Measurements from ENCODE around the gene CIZ1.

The CIZ1 gene

GRCh38 chr9:128120061-128120740 lies 71.2 kb downstream of the CIZ1 start:
- Histone ChIP-seq H3K4me3 (ENCODE audit: control insufficient read depth in 1 of 7, extremely low read depth in 1 of 7, insufficient read depth in 4 of 7, low read depth in 2 of 7, low read length in 6 of 7) (no peak overlapping the region), H3K9me3 (ENCODE audit: control extremely low read depth in 1 of 5, control insufficient read depth in 4 of 5, insufficient read depth in 2 of 5, low read depth in 1 of 5, low read length in 4 of 5) (no peaks in the 10 kb centered on the region), H3K36me3 (ENCODE audit: control insufficient read depth in 4 of 4, insufficient read depth in 4 of 4, low read length in 3 of 4) (peaks cover 2 to 45% (median 27%) of the 10 kb centered on the region in 4 experiments), H3K27me3 (replicated peaks in 2 of 5; ENCODE audit: control insufficient read depth in 4 of 5, insufficient read depth in 5 of 5, low read length in 4 of 5) (no peaks in the 10 kb centered on the region), H3K27ac (ENCODE audit: insufficient read depth in 1 of 2, low read depth in 1 of 2, low read length in 2 of 2, poor library complexity in 1 of 2, severe bottlenecking in 2 of 2) (no peak overlapping the region), H3K4me1 (ENCODE audit: control extremely low read depth in 1 of 4, control insufficient read depth in 4 of 4, insufficient read depth in 4 of 4, low read length in 3 of 4) (peaks cover 0 to 9% (median 6%) of the 10 kb centered on the region in 4 experiments)
- CTCF ChIA-PET: interaction anchor here (0.6 to 1.1 kb wide), 2 partner anchors 15 to 21 kb away, joined by 3 to 4 read pairs; no protein-coding TSS in a partner anchor
- WGBS (ENCODE audit: insufficient coverage): 96% methylated on average over 17 of the region's 20 CpGs
- POLR2A ChIA-PET: no interaction called here
- DNase-seq: no peak

DNA sequence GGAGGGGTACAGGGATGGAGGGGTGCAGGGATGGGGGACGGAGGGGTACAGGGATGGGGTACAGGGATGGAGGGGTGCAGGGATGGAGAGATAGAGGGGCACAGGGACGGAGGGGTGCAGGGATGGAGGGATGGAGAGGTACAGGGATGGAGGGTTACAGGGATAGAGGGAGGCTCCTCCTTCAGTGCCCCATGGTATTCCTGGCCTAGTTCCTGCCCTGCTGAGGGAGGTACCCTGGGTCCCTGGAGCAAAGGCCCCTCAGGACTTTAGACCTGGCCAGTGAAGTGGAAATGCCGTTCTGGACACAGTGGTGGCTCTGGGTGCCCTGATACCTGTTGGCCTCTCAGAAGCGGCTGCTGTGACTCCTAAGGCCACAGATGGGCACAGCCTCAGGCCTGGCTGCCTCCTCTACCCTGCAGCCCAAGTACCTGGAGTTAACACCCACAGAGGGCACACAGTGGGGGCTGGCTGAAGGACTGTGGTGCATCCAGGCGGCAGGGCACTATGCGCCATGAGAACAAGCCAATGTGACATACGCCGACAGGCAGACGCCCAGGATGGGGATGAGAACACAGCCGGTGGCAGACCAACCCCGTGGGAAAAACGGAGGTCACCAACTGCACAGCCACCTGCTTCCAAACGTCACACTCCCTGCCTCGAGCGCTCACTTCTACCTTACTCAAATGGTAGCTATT lies 72.3 kb downstream of the CIZ1 start:
- Histone ChIP-seq H3K27ac (ENCODE audit: insufficient read depth in 1 of 2, low read depth in 1 of 2, low read length in 2 of 2, poor library complexity in 1 of 2, severe bottlenecking in 2 of 2) (no peak overlapping the region), H3K27me3 (replicated peaks in 2 of 5; ENCODE audit: control insufficient read depth in 4 of 5, insufficient read depth in 5 of 5, low read length in 4 of 5) (no peaks in the 10 kb centered on the region), H3K4me3 (ENCODE audit: control insufficient read depth in 1 of 7, extremely low read depth in 1 of 7, insufficient read depth in 4 of 7, low read depth in 2 of 7, low read length in 6 of 7) (no peak overlapping the region), H3K36me3 (ENCODE audit: control insufficient read depth in 4 of 4, insufficient read depth in 4 of 4, low read length in 3 of 4) (peaks cover 2 to 44% (median 30%) of the 10 kb centered on the region in 4 experiments), H3K9me3 (ENCODE audit: control extremely low read depth in 1 of 5, control insufficient read depth in 4 of 5, insufficient read depth in 2 of 5, low read depth in 1 of 5, low read length in 4 of 5) (no peaks in the 10 kb centered on the region), H3K4me1 (ENCODE audit: control extremely low read depth in 1 of 4, control insufficient read depth in 4 of 4, insufficient read depth in 4 of 4, low read length in 3 of 4) (peaks cover 0 to 7% (median 3%) of the 10 kb centered on the region in 4 experiments)
- POLR2A ChIA-PET: no interaction called here
- DNase-seq: no peak
- 100% methylated on average over 5 of the region's 15 CpGs for WGBS (ENCODE audit: insufficient coverage)
- CTCF ChIA-PET: interaction anchor here (1.1 kb wide), 1 partner anchor 14 kb away, joined by 4 read pairs; no protein-coding TSS in a partner anchor

GRCh38 chr9:128118472-128118857 lies 72.9 kb downstream of the CIZ1 start:
- no peaks in the 10 kb centered on the region for H3K27me3 ChIP-seq (replicated peaks in 2 of 5; ENCODE audit: control insufficient read depth in 4 of 5, insufficient read depth in 5 of 5, low read length in 4 of 5)
- H3K27ac ChIP-seq (ENCODE audit: insufficient read depth in 1 of 2, low read depth in 1 of 2, low read length in 2 of 2, poor library complexity in 1 of 2, severe bottlenecking in 2 of 2): no peak overlapping the region
- peaks cover 2 to 43% (median 26%) of the 10 kb centered on the region in 4 experiments for H3K36me3 ChIP-seq (ENCODE audit: control insufficient read depth in 4 of 4, insufficient read depth in 4 of 4, low read length in 3 of 4)
- H3K4me1 ChIP-seq (ENCODE audit: control extremely low read depth in 1 of 4, control insufficient read depth in 4 of 4, insufficient read depth in 4 of 4, low read length in 3 of 4): peaks cover 0 to 7% (median 3%) of the 10 kb centered on the region in 4 experiments
- CTCF ChIA-PET: interaction anchor here (0.6 to 4.9 kb wide), 17 partner anchors 7 to 749 kb away, joined by 3 to 47 read pairs (median 4); partner anchors contain the start of gene PTGES2
- WGBS (ENCODE audit: insufficient coverage): 56% methylated on average over 3 of the region's 3 CpGs
- no peaks in the 10 kb centered on the region for H3K9me3 ChIP-seq (ENCODE audit: control extremely low read depth in 1 of 5, control insufficient read depth in 4 of 5, insufficient read depth in 2 of 5, low read depth in 1 of 5, low read length in 4 of 5)
- POLR2A ChIA-PET: interaction anchor here (1.6 kb wide), 1 partner anchor 9 kb away, joined by 6 read pairs; the partner anchor contains the start of gene PTGES2
- DNase-seq: no peak
- no peak overlapping the region for H3K4me3 ChIP-seq (ENCODE audit: control insufficient read depth in 1 of 7, extremely low read depth in 1 of 7, insufficient read depth in 4 of 7, low read depth in 2 of 7, low read length in 6 of 7)

- no peaks in the 10 kb centered on the region for H3K9me3 ChIP-seq (ENCODE audit: control extremely low read depth in 1 of 5, control insufficient read depth in 4 of 5, insufficient read depth in 2 of 5, low read depth in 1 of 5, low read length in 4 of 5)
- peaks cover 2 to 42% (median 26%) of the 10 kb centered on the region in 4 experiments for H3K36me3 ChIP-seq (ENCODE audit: control insufficient read depth in 4 of 4, insufficient read depth in 4 of 4, low read length in 3 of 4)
- no peak overlapping the region for H3K27ac ChIP-seq (ENCODE audit: insufficient read depth in 1 of 2, low read depth in 1 of 2, low read length in 2 of 2, poor library complexity in 1 of 2, severe bottlenecking in 2 of 2)
- ChIA-PET POLR2A (interaction anchor here (0.9 to 1.6 kb wide), 2 partner anchors 10 to 19 kb away, joined by 3 to 6 read pairs; partner anchors contain the start of gene PTGES2), CTCF (interaction anchor here (0.6 to 4.9 kb wide), 27 partner anchors 8 to 750 kb away, joined by 3 to 47 read pairs (median 4); partner anchors contain the start of gene PTGES2)
- H3K27me3 ChIP-seq (replicated peaks in 2 of 5; ENCODE audit: control insufficient read depth in 4 of 5, insufficient read depth in 5 of 5, low read length in 4 of 5): no peaks in the 10 kb centered on the region
- H3K4me3 ChIP-seq (ENCODE audit: control insufficient read depth in 1 of 7, extremely low read depth in 1 of 7, insufficient read depth in 4 of 7, low read depth in 2 of 7, low read length in 6 of 7): peak overlapping the region in 2 of 7 experiments; percentile 11 to 45
- DNase-seq: peak; percentile 88 to 94 (median 88)
- peaks cover 0 to 7% (median 3%) of the 10 kb centered on the region in 4 experiments for H3K4me1 ChIP-seq (ENCODE audit: control extremely low read depth in 1 of 4, control insufficient read depth in 4 of 4, insufficient read depth in 4 of 4, low read length in 3 of 4)
- 20% methylated on average over 27 of the region's 27 CpGs for WGBS (ENCODE audit: insufficient coverage)
Observed at GRCh38 chr9:128117613-128118471, 73.5 kb downstream of the CIZ1 start.

GRCh38 chr9:128116104-128117083 lies 75.0 kb downstream of the CIZ1 start:
- Histone ChIP-seq H3K27me3 (replicated peaks in 2 of 5; ENCODE audit: control insufficient read depth in 4 of 5, insufficient read depth in 5 of 5, low read length in 4 of 5) (no peaks in the 10 kb centered on the region), H3K27ac (ENCODE audit: insufficient read depth in 1 of 2, low read depth in 1 of 2, low read length in 2 of 2, poor library complexity in 1 of 2, severe bottlenecking in 2 of 2) (no peak overlapping the region), H3K4me1 (ENCODE audit: control extremely low read depth in 1 of 4, control insufficient read depth in 4 of 4, insufficient read depth in 4 of 4, low read length in 3 of 4) (peaks cover 0 to 7% (median 3%) of the 10 kb centered on the region in 4 experiments), H3K9me3 (ENCODE audit: control extremely low read depth in 1 of 5, control insufficient read depth in 4 of 5, insufficient read depth in 2 of 5, low read depth in 1 of 5, low read length in 4 of 5) (no peaks in the 10 kb centered on the region), H3K36me3 (ENCODE audit: control insufficient read depth in 4 of 4, insufficient read depth in 4 of 4, low read length in 3 of 4) (peaks cover 2 to 33% (median 18%) of the 10 kb centered on the region in 4 experiments), H3K4me3 (ENCODE audit: control insufficient read depth in 1 of 7, extremely low read depth in 1 of 7, insufficient read depth in 4 of 7, low read depth in 2 of 7, low read length in 6 of 7) (no peak overlapping the region)
- CTCF ChIA-PET: interaction anchor here (0.7 to 4.9 kb wide), 13 partner anchors 8 to 172 kb away, joined by 3 to 47 read pairs (median 4); partner anchors contain the start of gene PTGES2
- over 99% methylated on average over 13 of the region's 16 CpGs for WGBS (ENCODE audit: insufficient coverage)
- DNase-seq: no peak
- POLR2A ChIA-PET: interaction anchor here (1.6 kb wide), 1 partner anchor 11 kb away, joined by 6 read pairs; the partner anchor contains the start of gene PTGES2
